Measurements from ENCODE around the gene MSL1.
A peak's percentile ranks its signal among the peaks of the same experiment; 100 is the strongest.

Gene MSL1

GRCh38 chr17:40105861-40106759 lies 15.7 kb upstream of the MSL1 start:
- DNase-seq: no peak

GRCh38 chr17:40106760-40107521 lies 14.8 kb upstream of the MSL1 start:
- peak; percentile 82 for DNase-seq

DNA sequence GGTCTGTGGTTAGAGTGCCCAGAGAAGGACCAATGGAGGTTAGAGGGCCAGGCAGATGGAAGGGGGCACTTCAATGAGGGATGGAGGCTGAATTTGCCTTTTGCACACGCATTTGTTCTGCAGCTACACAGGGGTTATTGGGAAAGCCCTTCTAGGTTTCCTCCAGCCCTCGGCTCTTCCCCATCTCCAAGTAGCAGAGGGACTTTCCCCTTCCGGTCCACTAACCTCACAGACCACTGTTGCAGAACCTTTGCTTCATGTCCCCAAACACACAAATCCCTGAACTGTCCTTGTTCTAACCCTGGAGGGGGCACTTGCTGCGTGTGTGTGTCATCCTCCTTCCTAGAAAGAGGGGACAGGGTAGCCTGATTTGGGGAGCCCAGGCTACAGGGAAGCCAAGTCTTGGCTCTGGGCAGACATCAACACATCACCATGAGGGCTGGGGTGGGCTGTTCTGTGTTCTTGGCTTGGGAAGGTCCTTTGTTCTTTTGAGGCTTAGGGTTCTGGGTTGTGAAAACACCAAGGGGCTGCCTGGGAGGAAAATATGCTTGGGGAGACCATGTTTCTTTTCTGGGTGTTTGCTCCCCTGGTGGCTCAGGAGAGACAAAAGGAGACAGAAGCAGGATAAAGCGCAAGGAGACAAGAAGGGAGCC lies 14.1 kb upstream of the MSL1 start:
- peak; percentile 81 for DNase-seq

DNA sequence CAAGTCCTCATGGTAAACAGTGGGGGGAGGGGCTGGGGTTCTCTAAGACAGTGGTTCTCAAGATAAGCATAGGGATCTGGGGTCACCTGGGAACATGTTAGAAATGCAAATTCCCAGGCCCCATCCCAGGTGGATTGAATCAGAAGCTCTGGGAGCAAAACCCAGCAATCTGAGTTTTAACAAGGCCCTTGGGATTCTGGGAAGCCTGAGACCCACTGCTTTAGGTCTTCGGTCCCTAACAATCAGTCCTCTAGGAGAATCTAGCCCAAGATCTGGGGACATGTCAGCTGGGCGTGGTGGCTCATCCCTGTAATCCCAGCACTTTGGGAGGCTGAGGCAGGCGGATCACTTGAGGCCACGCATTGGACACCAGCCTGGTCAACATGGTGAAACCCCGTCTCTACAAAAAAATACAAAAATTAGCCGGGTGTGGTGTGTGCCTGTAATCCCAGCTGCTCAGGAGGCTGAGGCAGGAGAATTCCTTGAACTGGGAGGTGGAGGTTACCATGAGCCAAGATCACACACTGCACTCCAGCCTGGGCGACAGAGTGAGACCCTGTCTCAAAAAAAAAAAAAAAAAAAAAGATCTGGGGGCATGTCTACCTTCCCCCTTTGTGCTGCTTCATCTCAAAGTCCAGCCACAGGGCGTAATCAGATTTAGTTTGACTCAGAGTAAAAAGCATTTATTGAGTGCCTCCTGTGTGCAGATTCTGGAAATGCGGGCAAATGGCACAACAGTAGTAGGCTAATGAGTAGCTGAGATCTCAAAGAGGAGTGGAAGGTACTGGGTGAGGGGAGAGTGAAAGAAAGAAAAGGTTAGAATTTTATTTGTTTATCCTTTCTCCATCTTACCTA lies 12.6 kb upstream of the MSL1 start:
- DNase-seq: no peak

DNA sequence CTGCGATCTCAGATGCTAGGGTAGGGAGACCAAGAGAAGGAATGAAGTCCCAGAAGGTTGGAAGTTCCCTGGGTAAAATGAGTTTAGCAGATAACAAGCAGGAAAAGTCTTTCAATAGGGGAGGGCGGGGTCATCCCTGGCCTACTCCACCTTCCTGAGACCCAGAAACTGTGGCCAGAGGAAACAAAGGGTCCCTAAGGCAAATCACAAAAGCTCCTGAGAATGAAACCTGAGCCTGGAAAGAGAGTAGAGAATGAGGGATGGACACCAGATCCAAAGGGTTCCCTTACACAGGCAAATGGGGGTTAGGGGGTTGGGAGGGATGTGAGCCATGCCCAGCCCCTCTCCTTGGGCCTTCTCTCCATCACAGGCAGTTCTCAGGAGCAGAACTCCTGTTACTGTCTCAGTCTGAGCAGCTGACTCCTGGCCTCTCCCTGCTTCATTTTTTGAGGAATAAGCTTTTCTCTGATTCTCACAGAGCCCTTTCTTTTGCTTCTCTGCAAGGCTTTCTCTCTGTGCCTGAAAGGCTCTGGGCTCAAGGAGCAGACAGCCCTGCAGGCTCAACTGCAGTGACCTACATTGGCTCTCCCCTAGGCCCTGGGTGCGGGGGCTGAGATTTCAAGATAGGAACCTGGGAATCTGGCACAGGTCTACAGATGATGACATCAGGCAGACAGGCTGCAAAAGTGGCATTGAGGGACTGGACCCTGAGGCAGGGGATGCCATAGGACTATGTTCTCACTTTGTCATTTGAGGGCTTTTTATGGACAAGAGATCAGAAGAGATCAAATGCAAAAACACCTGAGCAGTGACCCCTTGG lies 11.5 kb upstream of the MSL1 start:
- DNase-seq: peak; percentile 39

- DNase-seq: peak; percentile 96
Measured at GRCh38 chr17:40111221-40112128, 10.3 kb upstream of the MSL1 start.

DNA sequence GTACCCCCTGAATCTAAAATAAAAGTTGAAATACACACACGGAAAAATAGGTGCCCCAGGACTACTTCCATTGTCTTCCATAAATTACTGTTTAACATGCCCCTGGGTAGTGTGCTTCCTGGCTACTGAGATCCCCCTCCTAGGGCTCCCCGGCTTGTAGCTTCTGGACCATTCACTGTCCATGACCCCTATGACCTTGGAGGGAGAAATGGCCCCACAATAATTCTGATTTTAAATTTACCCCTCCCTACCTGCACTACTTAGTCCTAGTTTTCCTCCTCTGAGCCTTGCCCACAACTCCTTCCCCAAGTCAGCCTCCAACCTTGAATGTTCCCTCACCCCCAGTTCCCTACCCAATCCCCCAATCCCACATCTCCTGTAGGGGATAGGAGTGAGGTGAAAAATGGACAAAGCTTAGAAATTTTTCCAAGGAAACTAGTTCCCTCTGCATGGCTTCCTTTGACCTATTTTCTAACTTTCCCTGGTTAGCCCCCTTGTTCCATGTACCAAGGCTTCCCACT lies 9.5 kb upstream of the MSL1 start:
- DNase-seq: no peak

GRCh38 chr17:40112718-40113109 lies 9.1 kb upstream of the MSL1 start:
- no peak for DNase-seq

GRCh38 chr17:40113110-40113906 lies 8.5 kb upstream of the MSL1 start:
- DNase-seq: peak; percentile 98

DNA sequence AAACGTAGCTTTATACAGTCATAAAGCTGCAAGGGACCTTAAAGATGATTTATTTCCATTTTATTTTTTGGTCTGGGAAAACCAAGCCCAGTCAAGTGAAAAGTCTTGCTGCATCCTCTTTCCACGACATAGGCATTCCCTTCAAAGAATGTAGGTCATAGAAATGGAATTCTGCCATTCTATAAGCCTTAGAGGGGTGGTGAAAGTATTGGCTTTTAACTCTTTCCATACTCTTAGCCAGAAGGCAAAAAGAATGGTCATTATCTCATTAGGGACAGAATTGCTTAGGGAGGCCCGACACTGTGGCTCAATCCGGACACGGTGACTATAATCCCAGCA lies 7.9 kb upstream of the MSL1 start:
- DNase-seq: no peak

DNA sequence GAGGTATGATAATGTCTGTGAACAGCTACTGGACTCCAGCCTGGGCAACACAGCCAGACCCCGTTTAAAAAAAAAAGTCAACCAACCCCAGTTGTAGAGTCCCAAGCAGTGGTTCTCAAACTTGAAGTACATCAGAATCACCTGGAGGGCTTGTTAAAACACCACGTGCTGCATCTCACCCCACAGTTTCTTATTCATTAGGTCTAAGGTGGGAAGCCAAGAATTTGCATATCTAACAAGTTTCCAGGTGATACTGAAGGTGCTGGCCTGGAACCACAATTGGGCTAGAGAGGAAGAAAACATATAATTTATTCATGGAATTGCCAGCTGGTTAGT lies 6.7 kb upstream of the MSL1 start:
- DNase-seq: no peak

DNA sequence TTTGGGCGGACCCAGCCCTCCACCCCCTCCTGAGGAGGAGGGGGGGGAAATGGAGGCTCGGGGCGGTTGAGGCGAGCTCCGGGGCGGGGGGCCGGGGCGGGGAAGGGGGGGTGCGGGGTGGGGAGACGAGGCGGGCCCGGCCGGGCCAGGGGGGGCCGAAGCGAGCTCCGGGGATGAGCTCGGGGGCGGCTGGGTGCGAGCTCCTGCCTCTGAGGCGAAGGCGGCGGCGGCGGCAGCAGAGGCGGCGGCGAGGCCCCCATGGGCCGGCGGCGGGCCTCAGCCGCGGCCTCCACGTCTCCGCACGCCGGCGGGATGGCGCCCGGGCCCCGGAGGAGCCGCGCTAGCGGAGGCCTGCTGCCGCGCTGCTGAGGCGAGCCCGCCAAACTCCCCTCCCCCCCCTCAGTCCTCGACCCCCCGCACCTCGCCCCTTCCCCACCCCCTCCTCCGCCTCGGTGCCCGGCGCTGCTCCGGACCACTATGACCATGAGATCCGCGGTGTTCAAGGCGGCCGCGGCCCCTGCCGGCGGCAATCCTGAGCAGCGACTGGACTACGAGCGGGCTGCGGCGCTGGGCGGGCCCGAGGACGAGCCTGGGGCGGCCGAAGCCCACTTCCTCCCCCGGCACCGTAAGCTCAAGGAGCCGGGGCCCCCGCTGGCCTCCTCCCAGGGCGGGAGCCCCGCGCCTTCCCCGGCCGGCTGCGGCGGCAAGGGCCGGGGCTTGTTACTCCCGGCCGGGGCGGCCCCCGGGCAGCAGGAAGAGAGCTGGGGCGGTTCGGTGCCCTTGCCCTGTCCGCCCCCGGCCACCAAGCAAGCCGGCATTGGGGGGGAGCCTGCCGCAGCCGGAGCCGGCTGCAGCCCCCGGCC lies 596 bp downstream of the MSL1 start:
- DNase-seq: peak; percentile 72

- DNase-seq: peak; percentile 92
Measured at GRCh38 chr17:40122999-40123810, 1.4 kb downstream of the MSL1 start.

- DNase-seq: no peak
Measured at GRCh38 chr17:40123811-40124114, 2.0 kb downstream of the MSL1 start.

GRCh38 chr17:40124279-40125141 lies 2.7 kb downstream of the MSL1 start:
- peak; percentile 37 for DNase-seq

DNA sequence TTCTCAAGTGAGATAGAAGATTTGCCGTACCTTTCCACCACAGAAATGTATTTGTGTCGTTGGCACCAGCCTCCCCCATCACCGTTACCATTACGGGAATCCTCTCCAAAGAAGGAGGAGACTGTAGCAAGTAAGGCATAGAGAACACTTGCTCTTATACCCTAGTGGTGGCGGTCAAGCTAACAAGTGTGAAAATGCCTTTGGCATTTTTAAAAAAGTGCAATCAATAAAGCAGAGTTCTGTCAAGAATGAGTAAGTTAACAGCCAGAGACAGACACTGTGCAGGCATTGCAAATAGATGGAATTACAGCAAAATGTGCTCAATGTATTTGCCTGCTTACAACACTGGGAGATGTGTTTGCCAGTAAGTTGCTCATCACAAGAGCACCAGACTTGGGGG lies 7.7 kb downstream of the MSL1 start:
- DNase-seq: no peak
